Activated T-cell treated with anti-CD3 and anti-CD28 coated beads, Interleukin-2, amount 50 U/mL, for 1 hour (primary cell): ENCODE measurements around the gene UBAC1.

ENCODE experiments used
- DNase-seq: peaks from one replicate; pipeline ENCODE4 v3.0.0-alpha.2; 2020

UBAC1 gene

GRCh38 chr9:135993765-135994500 lies 32.8 kb upstream of the UBAC1 start:
- no peak for DNase-seq

- no peak for DNase-seq
Measured at GRCh38 chr9:135993409-135993742, 32.2 kb upstream of the UBAC1 start.

GRCh38 chr9:135992486-135993408 lies 31.6 kb upstream of the UBAC1 start:
- DNase-seq, result peak; percentile 47

- no peak for DNase-seq
Measured at GRCh38 chr9:135991771-135992170, 30.6 kb upstream of the UBAC1 start.

GRCh38 chr9:135990468-135991429 lies 29.6 kb upstream of the UBAC1 start:
- peak; percentile 58 for DNase-seq

GRCh38 chr9:135989722-135990467 lies 28.7 kb upstream of the UBAC1 start:
- peak; percentile 43 for DNase-seq

- DNase-seq, result no peak
Measured at GRCh38 chr9:135989157-135989556, 28.0 kb upstream of the UBAC1 start.

- DNase-seq, result no peak
Measured at GRCh38 chr9:135988493-135988892, 27.3 kb upstream of the UBAC1 start.

- DNase-seq, result no peak
Measured at GRCh38 chr9:135987838-135988404, 26.7 kb upstream of the UBAC1 start.

GRCh38 chr9:135986605-135987004 lies 25.4 kb upstream of the UBAC1 start:
- no peak for DNase-seq

- no peak for DNase-seq
Measured at GRCh38 chr9:135985889-135986288, 24.7 kb upstream of the UBAC1 start.

GRCh38 chr9:135985459-135985774 lies 24.2 kb upstream of the UBAC1 start:
- DNase-seq, result no peak

GRCh38 chr9:135984072-135984710 lies 23.0 kb upstream of the UBAC1 start:
- no peak for DNase-seq

- DNase-seq, result no peak
Measured at GRCh38 chr9:135983208-135984071, 22.3 kb upstream of the UBAC1 start.

GRCh38 chr9:135982499-135983207 lies 21.5 kb upstream of the UBAC1 start:
- DNase-seq, result no peak

- DNase-seq, result no peak
Measured at GRCh38 chr9:135980926-135981630, 19.9 kb upstream of the UBAC1 start.

GRCh38 chr9:135979547-135980166 lies 18.5 kb upstream of the UBAC1 start:
- DNase-seq, result no peak
